Neural crest cell (in vitro differentiated cells): ENCODE results near the gene TMEM120B. TPM values are rescaled to one million over a fixed set of nuclear protein-coding genes. Genes with fewer than 3 reads are reported as not detected.

ENCODE experiments used
- DNase-seq: peaks from one replicate; pipeline ENCODE4 v3.0.0; 2021; ENCODE audit warnings: low read depth, mixed read lengths, low spot score
- H3K27ac Mint-ChIP-seq: one replicate; pipeline ENCODE4 v1.8.0; 2021; ENCODE audit warnings: mild to moderate bottlenecking, mixed read lengths; ENCODE audit not compliant: unreplicated experiment
- H3K27me3 Mint-ChIP-seq: 2 replicates; pipeline ENCODE4 v1.8.0; 2021; ENCODE audit warnings: low read depth, mild to moderate bottlenecking, mixed read lengths
- H3K36me3 Mint-ChIP-seq: 2 replicates; pipeline ENCODE4 v1.8.0; 2021; ENCODE audit warnings: low read depth, mild to moderate bottlenecking, mixed read lengths
- H3K4me1 Mint-ChIP-seq: 2 replicates; pipeline ENCODE4 v1.8.0; 2021; ENCODE audit warnings: mixed read lengths
- H3K4me3 Mint-ChIP-seq: one replicate; pipeline ENCODE4 v1.8.0; 2021; ENCODE audit warnings: mild to moderate bottlenecking, mixed read lengths
- H3K9me3 Mint-ChIP-seq: 2 replicates; pipeline ENCODE4 v1.8.0; 2021; ENCODE audit warnings: mixed read lengths
- CTCF ChIP-seq: fragments of 200-600 bp; sonication (generic); conservative IDR thresholded peaks from 2 replicates; pipeline ENCODE4 v1.5.0; 2021; ENCODE audit warnings: antibody characterized with exemption, mild to moderate bottlenecking
- total RNA-seq: library from RNA; stranded (reverse); gene quantifications from 2 replicates; pipeline ENCODE4 v1.2.1, GENCODE V29; 2021

TMEM120B gene
- total RNA-seq, 1 donor from 2014 or later: 14.1 TPM

- Mint-ChIP-seq H3K27me3 (no peaks in the 10 kb centered on the region), H3K27ac (no peak overlapping the region), H3K4me3 (no peak overlapping the region), H3K9me3 (no peaks in the 10 kb centered on the region), H3K36me3 (peaks cover 13% of the 10 kb centered on the region), H3K4me1 (no peaks in the 10 kb centered on the region)
- no peak for DNase-seq
- no peak for TF ChIP-seq CTCF
Measured at GRCh38 chr12:121823727-121824115, 111.2 kb downstream of the TMEM120B start.

GRCh38 chr12:121825041-121825523, 112.5 kb downstream of the TMEM120B start:
- H3K27ac Mint-ChIP-seq: no peak overlapping the region
- TF ChIP-seq CTCF: no peak
- no peaks in the 10 kb centered on the region for H3K9me3 Mint-ChIP-seq
- H3K4me1 Mint-ChIP-seq: no peaks in the 10 kb centered on the region
- no peak for DNase-seq
- H3K4me3 Mint-ChIP-seq: no peak overlapping the region
- H3K27me3 Mint-ChIP-seq: no peaks in the 10 kb centered on the region
- H3K36me3 Mint-ChIP-seq: peaks cover 14% of the 10 kb centered on the region

GRCh38 chr12:121826318-121827150, 114.0 kb downstream of the TMEM120B start:
- DNase-seq: no peak
- Mint-ChIP-seq H3K4me1 (no peaks in the 10 kb centered on the region), H3K27ac (peak overlapping the region; percentile 64), H3K4me3 (no peak overlapping the region), H3K36me3 (peaks cover 14% of the 10 kb centered on the region), H3K27me3 (no peaks in the 10 kb centered on the region), H3K9me3 (no peaks in the 10 kb centered on the region)
- TF ChIP-seq CTCF: no peak

GRCh38 chr12:121827351-121828099, 115.0 kb downstream of the TMEM120B start:
- Mint-ChIP-seq H3K9me3 (no peaks in the 10 kb centered on the region), H3K27ac (no peak overlapping the region), H3K4me1 (no peaks in the 10 kb centered on the region), H3K27me3 (no peaks in the 10 kb centered on the region), H3K4me3 (no peak overlapping the region), H3K36me3 (peaks cover 19% of the 10 kb centered on the region)
- no peak for TF ChIP-seq CTCF
- DNase-seq: no peak

GRCh38 chr12:121828306-121828705, 115.8 kb downstream of the TMEM120B start:
- Mint-ChIP-seq H3K4me1 (no peaks in the 10 kb centered on the region), H3K27me3 (no peaks in the 10 kb centered on the region), H3K9me3 (no peaks in the 10 kb centered on the region), H3K27ac (no peak overlapping the region), H3K4me3 (peak overlapping the region; percentile 47), H3K36me3 (peaks cover 19% of the 10 kb centered on the region)
- DNase-seq: no peak
- no peak for TF ChIP-seq CTCF
